ENCODE data around the gene TF.
"Not testable (repeated sequence)": the region's sequence is repeated elsewhere in the genome, so short reads cannot be mapped to it uniquely, and the experiment has no call there.

TF gene

GRCh38 chr3:133763797-133764683 lies 17.8 kb downstream of the TF start:
- no peak for DNase-seq (ENCODE audit: low read depth, low spot score)

GRCh38 chr3:133765256-133765655 lies 19.1 kb downstream of the TF start:
- no peak for DNase-seq (ENCODE audit: low read depth, low spot score)

- DNase-seq (ENCODE audit: low read depth, low spot score) = no peak
Observed at GRCh38 chr3:133767607-133768006, 21.4 kb downstream of the TF start.

GRCh38 chr3:133769536-133769935 lies 23.3 kb downstream of the TF start:
- DNase-seq (ENCODE audit: low read depth, low spot score) = no peak

GRCh38 chr3:133773732-133774131 lies 27.5 kb downstream of the TF start:
- DNase-seq (ENCODE audit: low read depth, low spot score) = no peak

GRCh38 chr3:133775309-133775708 lies 29.1 kb downstream of the TF start:
- DNase-seq (ENCODE audit: low read depth, low spot score) = no peak

- no peak for DNase-seq (ENCODE audit: low read depth, low spot score)
Observed at GRCh38 chr3:133775835-133776234, 29.6 kb downstream of the TF start.

GRCh38 chr3:133776794-133777438 lies 30.7 kb downstream of the TF start:
- no peak for DNase-seq (ENCODE audit: low read depth, low spot score)

GRCh38 chr3:133777807-133778568 lies 31.8 kb downstream of the TF start:
- DNase-seq (ENCODE audit: low read depth, low spot score) = no peak

- no peak for DNase-seq (ENCODE audit: low read depth, low spot score)
Observed at GRCh38 chr3:133779626-133780203, 33.5 kb downstream of the TF start.

- not testable (repeated sequence) for DNase-seq (ENCODE audit: low read depth, low spot score)
Observed at GRCh38 chr3:133780756-133781155, 34.6 kb downstream of the TF start.

GRCh38 chr3:133781570-133781969 lies 35.4 kb downstream of the TF start:
- no peak for DNase-seq (ENCODE audit: low read depth, low spot score)

GRCh38 chr3:133782454-133782853 lies 36.3 kb downstream of the TF start:
- no peak for DNase-seq (ENCODE audit: low read depth, low spot score)

GRCh38 chr3:133783762-133784161 lies 37.6 kb downstream of the TF start:
- no peak for DNase-seq (ENCODE audit: low read depth, low spot score)

- DNase-seq (ENCODE audit: low read depth, low spot score) = no peak
Observed at GRCh38 chr3:133788024-133788423, 41.8 kb downstream of the TF start.

GRCh38 chr3:133792171-133792763 lies 46.1 kb downstream of the TF start:
- peak; percentile 15 for DNase-seq (ENCODE audit: low read depth, low spot score)

GRCh38 chr3:133797396-133798105 lies 51.4 kb downstream of the TF start:
- no peak for DNase-seq (ENCODE audit: low read depth, low spot score)

- DNase-seq (ENCODE audit: low read depth, low spot score) = no peak
Observed at GRCh38 chr3:133799794-133800585, 53.8 kb downstream of the TF start.

- no peak for DNase-seq (ENCODE audit: low read depth, low spot score)
Observed at GRCh38 chr3:133803469-133803868, 57.3 kb downstream of the TF start.

- no peak for DNase-seq (ENCODE audit: low read depth, low spot score)
Observed at GRCh38 chr3:133804896-133805295, 58.7 kb downstream of the TF start.

Data from iPS DF 19.7 (cell line).